HG03432 (cell line): Measurements from ENCODE around the gene RHBDD1.

Experiments used
- ATAC-seq: cut with Tn5 transposase; IDR thresholded peaks from one replicate; pipeline ENCODE4 v1.9.1; 2021; ENCODE audit warnings: mild to moderate bottlenecking, moderate library complexity; ENCODE audit not compliant: unreplicated experiment

The RHBDD1 gene

GRCh38 chr2:226910384-226910783 is 74.5 kb downstream of the RHBDD1 start:
- no peak for ATAC-seq

- ATAC-seq, result peak; percentile 38
Observed at GRCh38 chr2:226911932-226912331, 76.1 kb downstream of the RHBDD1 start.

DNA sequence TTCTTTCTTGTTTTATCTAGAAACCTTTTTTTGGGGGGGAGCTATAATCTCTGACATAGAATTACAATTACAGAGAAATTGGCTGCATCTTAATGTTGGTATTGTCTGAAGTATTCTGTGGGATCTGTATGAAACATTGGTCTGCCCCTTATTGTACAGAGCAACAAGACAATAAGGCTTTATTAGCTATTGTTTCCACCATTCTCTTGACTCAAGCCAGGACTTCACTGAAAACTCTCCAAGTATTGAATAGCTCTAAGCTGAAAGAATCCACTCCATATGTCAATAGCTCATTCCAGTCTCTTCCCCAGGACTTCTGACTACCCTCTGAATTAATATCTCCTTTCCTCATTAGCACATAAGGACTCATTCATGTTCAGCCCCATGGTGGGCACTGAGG is 77.8 kb downstream of the RHBDD1 start:
- no peak for ATAC-seq

GRCh38 chr2:226915846-226916360 is 80.0 kb downstream of the RHBDD1 start:
- ATAC-seq, result no peak

- peak; percentile 62 for ATAC-seq
Observed at GRCh38 chr2:226916669-226917068, 80.8 kb downstream of the RHBDD1 start.

DNA sequence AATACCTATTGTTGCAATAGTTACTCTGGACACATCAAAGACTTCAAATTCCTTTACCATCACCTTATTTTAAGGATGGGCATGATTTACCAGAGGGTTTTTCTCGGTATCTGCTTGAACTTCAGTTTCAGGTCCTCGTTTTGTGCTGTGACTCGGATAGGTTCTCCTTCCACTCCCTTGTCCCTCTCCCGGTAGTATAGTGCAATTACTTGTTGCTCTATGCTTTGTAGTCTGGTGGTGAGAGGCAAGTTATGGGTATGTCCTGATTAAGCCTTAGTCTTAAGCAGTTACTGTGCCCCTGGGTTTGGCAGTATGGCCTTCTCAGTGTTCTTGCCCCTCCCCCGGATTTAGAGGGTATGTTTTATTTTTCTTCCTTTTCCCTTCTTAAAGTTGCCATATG is 96.6 kb downstream of the RHBDD1 start:
- ATAC-seq, result no peak

GRCh38 chr2:226934546-226935201 is 98.8 kb downstream of the RHBDD1 start:
- no peak for ATAC-seq

- ATAC-seq, result peak; percentile 64
Observed at GRCh38 chr2:226943862-226944620, 108.2 kb downstream of the RHBDD1 start.

GRCh38 chr2:226953206-226953605 is 117.4 kb downstream of the RHBDD1 start:
- no peak for ATAC-seq

DNA sequence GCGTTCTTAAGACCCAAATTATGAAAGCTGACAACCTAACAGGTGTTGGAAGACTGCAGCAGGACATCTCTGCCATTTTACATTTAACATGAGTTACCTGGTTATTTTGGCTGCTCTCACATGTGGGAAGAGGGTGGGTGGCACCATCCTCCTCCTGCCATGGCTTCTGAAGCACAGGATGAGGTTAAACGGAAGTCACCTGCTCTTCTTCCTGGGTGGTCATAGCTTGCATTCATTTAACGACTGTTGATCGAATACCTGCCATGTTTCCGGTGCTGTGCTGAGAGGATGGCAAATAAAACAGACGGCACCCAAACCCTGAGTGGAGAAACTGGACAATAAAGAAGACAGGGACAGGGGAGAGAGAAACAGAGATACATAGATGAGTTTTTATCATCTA is 118.0 kb downstream of the RHBDD1 start:
- ATAC-seq, result no peak

GRCh38 chr2:226956659-226957058 is 120.8 kb downstream of the RHBDD1 start:
- ATAC-seq, result no peak

- no peak for ATAC-seq
Observed at GRCh38 chr2:226959418-226959817, 123.6 kb downstream of the RHBDD1 start.

DNA sequence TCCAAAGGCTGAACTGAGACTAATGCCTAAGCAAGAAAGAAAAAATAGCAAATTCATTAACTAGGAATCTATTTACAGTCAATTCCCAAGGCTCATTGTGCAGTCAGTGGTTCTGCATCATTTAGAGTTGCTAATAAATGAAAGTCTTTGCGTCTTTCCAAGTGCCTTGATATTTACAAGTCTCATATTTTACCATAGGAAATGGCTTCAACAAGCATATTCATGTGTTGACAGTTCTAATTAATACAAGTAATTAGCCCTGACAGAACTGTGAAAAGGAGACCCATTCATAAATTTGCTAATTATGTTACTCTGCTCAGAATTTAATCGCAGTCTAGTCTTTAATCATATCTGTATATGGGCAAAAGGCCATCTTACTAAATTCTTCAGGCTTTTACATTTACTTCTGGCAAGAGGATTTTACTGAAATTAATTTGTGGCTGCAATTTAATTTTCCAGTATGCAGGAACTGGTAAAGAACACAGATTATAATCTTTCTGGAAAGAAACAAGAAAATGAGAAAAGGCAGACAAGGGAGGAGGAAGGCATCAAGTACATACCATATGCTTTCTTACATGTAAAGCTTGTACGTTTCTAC is 126.4 kb downstream of the RHBDD1 start:
- no peak for ATAC-seq

GRCh38 chr2:226963528-226963927 is 127.7 kb downstream of the RHBDD1 start:
- no peak for ATAC-seq

- ATAC-seq, result no peak
Observed at GRCh38 chr2:226965376-226965775, 129.5 kb downstream of the RHBDD1 start.

DNA sequence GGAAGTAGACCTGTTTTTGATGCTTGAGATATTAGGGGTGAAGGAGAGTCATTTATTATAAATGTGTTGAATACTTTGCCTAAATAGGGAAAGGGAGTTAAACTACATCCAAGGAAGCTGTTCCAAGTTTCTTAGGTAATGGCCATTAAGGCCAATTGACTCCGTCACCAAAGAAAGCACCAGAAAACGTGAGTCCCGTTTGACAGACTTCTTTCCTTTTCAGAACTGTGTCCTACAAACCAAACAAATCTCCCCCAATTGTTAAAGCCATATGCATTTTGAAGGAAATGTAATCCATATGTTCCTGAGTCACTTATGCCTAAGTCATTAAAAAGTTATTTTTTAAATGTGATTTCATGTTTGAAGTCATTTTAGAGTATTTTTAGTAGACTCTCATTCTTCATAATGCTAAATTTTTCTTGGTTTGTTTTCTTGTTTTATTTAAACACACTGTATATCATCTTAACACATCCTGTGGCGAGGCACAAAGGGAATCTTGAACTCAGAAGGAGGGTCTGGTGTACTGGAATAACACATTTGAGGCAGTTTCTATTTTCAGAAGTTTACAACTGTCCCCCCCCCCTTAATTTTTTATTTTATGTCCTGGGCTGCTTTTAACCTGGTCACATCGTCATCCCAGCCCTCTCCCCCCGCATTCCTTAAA is 133.7 kb downstream of the RHBDD1 start:
- no peak for ATAC-seq

- peak; percentile 78 for ATAC-seq
Observed at GRCh38 chr2:226970362-226970761, 134.5 kb downstream of the RHBDD1 start.

DNA sequence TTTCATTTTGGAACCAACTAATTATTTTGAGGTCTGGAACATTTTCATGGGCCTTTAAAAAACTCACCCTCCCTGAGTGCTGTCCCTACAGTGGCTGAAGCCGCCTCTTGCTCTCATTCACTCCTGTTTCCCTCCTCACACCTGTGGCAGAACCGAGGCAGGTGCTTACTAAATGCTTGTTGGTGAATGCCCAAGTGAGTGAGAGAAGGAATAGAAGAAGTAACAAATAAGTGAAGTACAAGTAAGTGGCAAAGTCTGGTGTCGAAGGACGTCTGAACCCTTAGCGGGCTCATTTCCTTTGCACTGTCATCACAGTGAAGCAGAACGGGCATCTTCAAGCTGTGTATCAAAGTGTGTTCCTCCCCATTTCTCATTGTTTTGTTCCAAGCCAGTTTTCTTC is 135.2 kb downstream of the RHBDD1 start:
- peak; percentile 50 for ATAC-seq

DNA sequence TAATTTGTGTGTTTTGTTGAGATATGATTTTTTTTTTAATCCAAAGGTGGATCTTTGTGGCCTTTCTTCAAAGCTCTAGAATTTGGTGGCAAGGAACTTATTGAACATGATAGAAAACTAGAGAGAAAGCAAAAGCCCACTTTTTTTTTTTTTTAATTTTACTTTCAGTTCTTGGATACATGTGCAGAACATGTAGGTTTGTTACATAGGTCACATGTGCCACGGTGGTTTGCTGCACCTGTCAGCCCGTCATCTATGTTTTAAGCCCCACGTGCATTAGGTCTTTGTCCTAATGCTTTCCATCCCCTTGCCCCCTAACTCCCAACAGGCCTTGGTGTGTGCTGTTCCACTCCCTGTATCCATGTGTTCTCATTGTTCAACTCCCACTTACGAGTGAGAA is 135.9 kb downstream of the RHBDD1 start:
- ATAC-seq, result peak; percentile 27

- no peak for ATAC-seq
Observed at GRCh38 chr2:226973816-226974215, 138.0 kb downstream of the RHBDD1 start.

- ATAC-seq, result no peak
Observed at GRCh38 chr2:226977775-226978190, 141.9 kb downstream of the RHBDD1 start.
